Panc1 (cell line): ENCODE results near the gene ANO1.

Experiments used
- POLR2AphosphoS5 ChIP-seq: IDR thresholded peaks from 2 replicates; pipeline ENCODE4 v1.6.1; 2012; ENCODE audit warnings: mild to moderate bottlenecking, low read depth, low read length, moderate library complexity
- SIN3A ChIP-seq: IDR thresholded peaks from 2 replicates; pipeline ENCODE4 v1.6.1; 2012; ENCODE audit warnings: low read depth, mild to moderate bottlenecking, low read length, moderate library complexity, borderline replicate concordance; ENCODE audit not compliant: insufficient read depth
- TCF7L2 ChIP-seq: IDR thresholded peaks from 2 replicates; pipeline ENCODE4 v1.6.1; 2011; ENCODE audit warnings: mild to moderate bottlenecking, low read depth, low read length, inconsistent platforms
- TF ChIP-seq, protein P1 (sequence below): fragments of 450-650 bp; IDR thresholded peaks from 2 replicates; pipeline ENCODE4 v1.5.1; 2017; ENCODE audit warnings: mild to moderate bottlenecking
- TF ChIP-seq, protein P2 (sequence below), 2 experiments: IDR thresholded peaks; 2 replicates each; pipeline ENCODE4 v1.6.1; 2011 to 2012; ENCODE audit warnings: low read depth in 2 of 2, control low read depth in 1 of 2, low read length in 1 of 2, mild to moderate bottlenecking in 1 of 2, moderate library complexity in 1 of 2; ENCODE audit not compliant: insufficient read depth in 1 of 2

DNA sequence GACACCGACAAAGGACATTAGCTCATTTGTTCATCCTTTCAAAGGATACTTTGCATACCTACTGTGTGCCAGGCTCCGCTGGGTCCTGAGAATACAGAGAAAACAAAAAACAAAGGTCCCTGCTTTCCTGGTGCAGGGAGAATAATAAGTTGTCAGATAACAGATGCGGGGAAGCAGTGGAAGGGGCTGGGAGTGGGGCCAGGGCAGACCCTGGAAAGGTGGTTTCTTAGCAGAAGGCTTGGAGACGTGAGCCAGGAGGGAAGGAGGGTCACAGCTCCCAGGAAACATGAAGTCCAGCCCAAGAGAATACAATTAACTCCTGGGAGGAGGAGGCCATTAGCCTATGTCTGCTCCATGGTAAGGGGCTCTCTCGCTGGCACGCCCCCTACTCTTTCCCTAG is 9.8 kb upstream of the ANO1 start:
- no peak for TF ChIP-seq POLR2AphosphoS5
- TF ChIP-seq, protein P1, sequence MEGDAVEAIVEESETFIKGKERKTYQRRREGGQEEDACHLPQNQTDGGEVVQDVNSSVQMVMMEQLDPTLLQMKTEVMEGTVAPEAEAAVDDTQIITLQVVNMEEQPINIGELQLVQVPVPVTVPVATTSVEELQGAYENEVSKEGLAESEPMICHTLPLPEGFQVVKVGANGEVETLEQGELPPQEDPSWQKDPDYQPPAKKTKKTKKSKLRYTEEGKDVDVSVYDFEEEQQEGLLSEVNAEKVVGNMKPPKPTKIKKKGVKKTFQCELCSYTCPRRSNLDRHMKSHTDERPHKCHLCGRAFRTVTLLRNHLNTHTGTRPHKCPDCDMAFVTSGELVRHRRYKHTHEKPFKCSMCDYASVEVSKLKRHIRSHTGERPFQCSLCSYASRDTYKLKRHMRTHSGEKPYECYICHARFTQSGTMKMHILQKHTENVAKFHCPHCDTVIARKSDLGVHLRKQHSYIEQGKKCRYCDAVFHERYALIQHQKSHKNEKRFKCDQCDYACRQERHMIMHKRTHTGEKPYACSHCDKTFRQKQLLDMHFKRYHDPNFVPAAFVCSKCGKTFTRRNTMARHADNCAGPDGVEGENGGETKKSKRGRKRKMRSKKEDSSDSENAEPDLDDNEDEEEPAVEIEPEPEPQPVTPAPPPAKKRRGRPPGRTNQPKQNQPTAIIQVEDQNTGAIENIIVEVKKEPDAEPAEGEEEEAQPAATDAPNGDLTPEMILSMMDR, result no peak
- no peak for TF ChIP-seq SIN3A
- TF ChIP-seq, protein P2, sequence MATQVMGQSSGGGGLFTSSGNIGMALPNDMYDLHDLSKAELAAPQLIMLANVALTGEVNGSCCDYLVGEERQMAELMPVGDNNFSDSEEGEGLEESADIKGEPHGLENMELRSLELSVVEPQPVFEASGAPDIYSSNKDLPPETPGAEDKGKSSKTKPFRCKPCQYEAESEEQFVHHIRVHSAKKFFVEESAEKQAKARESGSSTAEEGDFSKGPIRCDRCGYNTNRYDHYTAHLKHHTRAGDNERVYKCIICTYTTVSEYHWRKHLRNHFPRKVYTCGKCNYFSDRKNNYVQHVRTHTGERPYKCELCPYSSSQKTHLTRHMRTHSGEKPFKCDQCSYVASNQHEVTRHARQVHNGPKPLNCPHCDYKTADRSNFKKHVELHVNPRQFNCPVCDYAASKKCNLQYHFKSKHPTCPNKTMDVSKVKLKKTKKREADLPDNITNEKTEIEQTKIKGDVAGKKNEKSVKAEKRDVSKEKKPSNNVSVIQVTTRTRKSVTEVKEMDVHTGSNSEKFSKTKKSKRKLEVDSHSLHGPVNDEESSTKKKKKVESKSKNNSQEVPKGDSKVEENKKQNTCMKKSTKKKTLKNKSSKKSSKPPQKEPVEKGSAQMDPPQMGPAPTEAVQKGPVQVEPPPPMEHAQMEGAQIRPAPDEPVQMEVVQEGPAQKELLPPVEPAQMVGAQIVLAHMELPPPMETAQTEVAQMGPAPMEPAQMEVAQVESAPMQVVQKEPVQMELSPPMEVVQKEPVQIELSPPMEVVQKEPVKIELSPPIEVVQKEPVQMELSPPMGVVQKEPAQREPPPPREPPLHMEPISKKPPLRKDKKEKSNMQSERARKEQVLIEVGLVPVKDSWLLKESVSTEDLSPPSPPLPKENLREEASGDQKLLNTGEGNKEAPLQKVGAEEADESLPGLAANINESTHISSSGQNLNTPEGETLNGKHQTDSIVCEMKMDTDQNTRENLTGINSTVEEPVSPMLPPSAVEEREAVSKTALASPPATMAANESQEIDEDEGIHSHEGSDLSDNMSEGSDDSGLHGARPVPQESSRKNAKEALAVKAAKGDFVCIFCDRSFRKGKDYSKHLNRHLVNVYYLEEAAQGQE (IDR thresholded peaks at IDR 0.05; ENCODE audit: insufficient read depth in 1 of 2, low read depth in 2 of 2, low read length in 1 of 2), result no peak
- TF ChIP-seq TCF7L2, result no peak
